ENCODE data around the gene KANSL3.
"Not testable (repeated sequence)": the region's sequence is repeated elsewhere in the genome, so short reads cannot be mapped to it uniquely, and the experiment has no call there.

KANSL3 gene

GRCh38 chr2:96568094-96568493 is 70.0 kb downstream of the KANSL3 start:
- TF ChIP-seq CTCF (IDR thresholded peaks at IDR 0.05; ENCODE audit: unreplicated experiment in 3 of 3) = no peak
- Mint-ChIP-seq H3K27me3 (ENCODE audit: low read depth) (no peaks in the 10 kb centered on the region), H3K27ac (no peak overlapping the region), H3K9me3 (no peaks in the 10 kb centered on the region), H3K4me1 (no peaks in the 10 kb centered on the region), H3K36me3 (ENCODE audit: low read depth) (no peaks in the 10 kb centered on the region), H3K4me3 (no peak overlapping the region)

GRCh38 chr2:96565111-96565510 is 73.0 kb downstream of the KANSL3 start:
- Mint-ChIP-seq H3K27me3 (ENCODE audit: low read depth) (no peaks in the 10 kb centered on the region), H3K36me3 (ENCODE audit: low read depth) (no peaks in the 10 kb centered on the region), H3K9me3 (no peaks in the 10 kb centered on the region), H3K4me1 (no peaks in the 10 kb centered on the region), H3K27ac (no peak overlapping the region), H3K4me3 (no peak overlapping the region)
- no peak for TF ChIP-seq CTCF (IDR thresholded peaks at IDR 0.05; ENCODE audit: unreplicated experiment in 3 of 3)

GRCh38 chr2:96564563-96564962 is 73.5 kb downstream of the KANSL3 start:
- Mint-ChIP-seq H3K9me3 (no peaks in the 10 kb centered on the region), H3K27me3 (ENCODE audit: low read depth) (no peaks in the 10 kb centered on the region), H3K36me3 (ENCODE audit: low read depth) (no peaks in the 10 kb centered on the region), H3K4me1 (no peaks in the 10 kb centered on the region), H3K4me3 (no peak overlapping the region), H3K27ac (no peak overlapping the region)
- no peak for TF ChIP-seq CTCF (IDR thresholded peaks at IDR 0.05; ENCODE audit: unreplicated experiment in 3 of 3)

GRCh38 chr2:96564026-96564425 is 74.1 kb downstream of the KANSL3 start:
- no peaks in the 10 kb centered on the region for H3K36me3 Mint-ChIP-seq (ENCODE audit: low read depth)
- H3K27ac Mint-ChIP-seq = no peak overlapping the region
- no peaks in the 10 kb centered on the region for H3K27me3 Mint-ChIP-seq (ENCODE audit: low read depth)
- no peak overlapping the region for H3K4me3 Mint-ChIP-seq
- no peaks in the 10 kb centered on the region for H3K4me1 Mint-ChIP-seq
- no peaks in the 10 kb centered on the region for H3K9me3 Mint-ChIP-seq
- TF ChIP-seq CTCF (IDR thresholded peaks at IDR 0.05; ENCODE audit: unreplicated experiment in 3 of 3) = no peak

GRCh38 chr2:96558485-96558884 is 79.6 kb downstream of the KANSL3 start:
- Mint-ChIP-seq H3K27me3 (ENCODE audit: low read depth) (no peaks in the 10 kb centered on the region), H3K4me1 (no peaks in the 10 kb centered on the region), H3K27ac (no peak overlapping the region), H3K36me3 (ENCODE audit: low read depth) (no peaks in the 10 kb centered on the region), H3K9me3 (no peaks in the 10 kb centered on the region), H3K4me3 (no peak overlapping the region)
- TF ChIP-seq CTCF (IDR thresholded peaks at IDR 0.05; ENCODE audit: unreplicated experiment in 3 of 3) = no peak

- Mint-ChIP-seq H3K27me3 (ENCODE audit: low read depth) (no peaks in the 10 kb centered on the region), H3K4me1 (no peaks in the 10 kb centered on the region), H3K9me3 (no peaks in the 10 kb centered on the region), H3K36me3 (ENCODE audit: low read depth) (no peaks in the 10 kb centered on the region), H3K27ac (no peak overlapping the region), H3K4me3 (no peak overlapping the region)
- TF ChIP-seq CTCF (IDR thresholded peaks at IDR 0.05; ENCODE audit: unreplicated experiment in 3 of 3) = no peak
Measured at GRCh38 chr2:96558061-96558460, 80.1 kb downstream of the KANSL3 start.

GRCh38 chr2:96557421-96557820 is 80.7 kb downstream of the KANSL3 start:
- H3K4me1 Mint-ChIP-seq; H3K4me3 Mint-ChIP-seq; H3K9me3 Mint-ChIP-seq; H3K27ac Mint-ChIP-seq; H3K36me3 Mint-ChIP-seq (ENCODE audit: low read depth); H3K27me3 Mint-ChIP-seq (ENCODE audit: low read depth): not testable (repeated sequence)

Data from nephron (organoid).